GM12892 (cell line): Measurements from ENCODE around the gene ANXA9.

ENCODE experiments used
- POLR2A ChIP-seq: IDR thresholded peaks from 2 replicates; pipeline ENCODE4 v1.6.1; 2011; ENCODE audit warnings: low read depth, low read length, control low read depth
- POLR2AphosphoS5 ChIP-seq: IDR thresholded peaks from 2 replicates; pipeline ENCODE4 v1.6.1; 2011; ENCODE audit warnings: low read depth, low read length, control low read depth

- TF ChIP-seq POLR2A, result no peak
- no peak for TF ChIP-seq POLR2AphosphoS5
Measured at GRCh38 chr1:150944856-150945255, 37.2 kb upstream of the ANXA9 start.
